Trophoblast cell (in vitro differentiated cells and primary cell): ENCODE data around the gene NFATC1.

Experiments used
- DNase-seq, 2 donors: peaks; one replicate each; pipeline ENCODE4 v3.0.0-alpha.2; 2016
- H2AFZ ChIP-seq: 2 replicates; pipeline ENCODE4 v1.6.1; 2013; ENCODE audit warnings: low read length, moderate library complexity, mild to moderate bottlenecking; ENCODE audit not compliant: insufficient read depth, poor library complexity
- H2AK5ac ChIP-seq: 2 replicates; pipeline ENCODE4 v1.6.1; 2013; ENCODE audit warnings: mild to moderate bottlenecking, low read length
- H2BK120ac ChIP-seq: 2 replicates; pipeline ENCODE4 v1.6.1; 2013; ENCODE audit warnings: low read length, mild to moderate bottlenecking, moderate library complexity; ENCODE audit not compliant: insufficient read depth, poor library complexity
- H2BK12ac ChIP-seq: 2 replicates; pipeline ENCODE4 v1.6.1; 2013; ENCODE audit warnings: mild to moderate bottlenecking, low read length, moderate library complexity
- H2BK5ac ChIP-seq: 2 replicates; pipeline ENCODE4 v1.6.1; 2013; ENCODE audit warnings: low read length, low read depth, moderate library complexity, mild to moderate bottlenecking; ENCODE audit not compliant: poor library complexity
- H3K14ac ChIP-seq: 2 replicates; pipeline ENCODE4 v1.6.1; 2013; ENCODE audit warnings: mild to moderate bottlenecking, low read length
- H3K18ac ChIP-seq: 2 replicates; pipeline ENCODE4 v1.6.1; 2013; ENCODE audit warnings: mild to moderate bottlenecking, low read length
- H3K23ac ChIP-seq: 2 replicates; pipeline ENCODE4 v1.6.1; 2013; ENCODE audit warnings: low read length
- H3K27ac ChIP-seq: 2 replicates; pipeline ENCODE4 v1.5.1; 2013; ENCODE audit warnings: low read depth, mild to moderate bottlenecking, inconsistent platforms, low read length, moderate library complexity
- H3K27me3 ChIP-seq: 2 replicates; pipeline ENCODE4 v1.6.1; 2013; ENCODE audit warnings: inconsistent platforms, mild to moderate bottlenecking, low read length, moderate library complexity; ENCODE audit not compliant: insufficient read depth
- H3K36me3 ChIP-seq, 2 experiments: 1 replicate in 1 of 2; 2 replicates in 1 of 2; pipeline ENCODE4 v1.6.1; 2013; ENCODE audit warnings: low read length in 2 of 2, mild to moderate bottlenecking in 2 of 2, moderate library complexity in 1 of 2; ENCODE audit not compliant: insufficient read depth in 2 of 2, control insufficient read depth in 1 of 2
- H3K4ac ChIP-seq: 2 replicates; pipeline ENCODE4 v1.6.1; 2013; ENCODE audit warnings: low read depth, mild to moderate bottlenecking, low read length, moderate library complexity
- H3K4me1 ChIP-seq, 2 experiments: 1 replicate in 1 of 2; 2 replicates in 1 of 2; pipeline ENCODE4 v1.6.1; 2013; ENCODE audit warnings: low read length in 2 of 2, mild to moderate bottlenecking in 2 of 2, moderate library complexity in 1 of 2; ENCODE audit not compliant: insufficient read depth in 2 of 2, control insufficient read depth in 1 of 2
- H3K4me2 ChIP-seq: 2 replicates; pipeline ENCODE4 v1.6.1; 2013; ENCODE audit warnings: inconsistent platforms, mild to moderate bottlenecking, low read length, moderate library complexity
- H3K4me3 ChIP-seq: 2 replicates; pipeline ENCODE4 v1.5.1; 2013; ENCODE audit warnings: mild to moderate bottlenecking, low read depth, low read length, inconsistent platforms
- H3K79me1 ChIP-seq: one replicate; pipeline ENCODE4 v1.6.1; 2013; ENCODE audit warnings: low read length
- H3K79me2 ChIP-seq: 2 replicates; pipeline ENCODE4 v1.6.1; 2013; ENCODE audit warnings: low read length, mild to moderate bottlenecking; ENCODE audit not compliant: control insufficient read depth, insufficient read depth, poor library complexity
- H3K9ac ChIP-seq: 2 replicates; pipeline ENCODE4 v1.6.1; 2013; ENCODE audit warnings: mild to moderate bottlenecking, low read length
- H3K9me3 ChIP-seq: 2 replicates; pipeline ENCODE4 v1.6.1; 2013; ENCODE audit warnings: low read depth, mild to moderate bottlenecking, control low read depth, inconsistent platforms, low read length; ENCODE audit not compliant: insufficient read depth
- H4K12ac ChIP-seq: 2 replicates; pipeline ENCODE4 v1.6.1; 2013; ENCODE audit warnings: low read depth, mild to moderate bottlenecking, low read length, moderate library complexity
- H4K8ac ChIP-seq: 2 replicates; pipeline ENCODE4 v1.6.1; 2013; ENCODE audit warnings: low read depth, mild to moderate bottlenecking, low read length, moderate library complexity
- H4K91ac ChIP-seq: one replicate; pipeline ENCODE4 v1.6.1; 2013; ENCODE audit warnings: low read depth, mild to moderate bottlenecking, low read length, moderate library complexity
- WGBS: extraction: QIAGEN DNeasy Blood & Tissue Kit; methylation state at CpG from one replicate; pipeline ENCODE4 v1.1.7; 2013; ENCODE audit warnings: missing lambda C conversion rate; ENCODE audit not compliant: insufficient read length, insufficient coverage; ENCODE audit errors: extremely low coverage; 5-methylcytosine and 5-hydroxymethylcytosine counted together

The NFATC1 gene

GRCh38 chr18:79400091-79400590 is 4.4 kb downstream of the NFATC1 start:
- peak overlapping the region; percentile 43 for H2AFZ ChIP-seq
- H2BK5ac ChIP-seq, result no peak overlapping the region
- no peaks in the 10 kb centered on the region for H3K36me3 ChIP-seq
- H3K79me1 ChIP-seq, result no peaks in the 10 kb centered on the region
- H3K9me3 ChIP-seq, result no peaks in the 10 kb centered on the region
- H3K14ac ChIP-seq, result peak overlapping the region; percentile 64
- peaks cover 1% of the 10 kb centered on the region for H3K79me2 ChIP-seq
- peaks cover 3 to 11% of the 10 kb centered on the region in 2 experiments for H3K4me1 ChIP-seq
- no peak overlapping the region for H4K12ac ChIP-seq
- H3K23ac ChIP-seq, result no peak overlapping the region
- no peak overlapping the region for H3K9ac ChIP-seq
- H3K4me3 ChIP-seq, result peak overlapping the region; percentile 69
- peak in 1 of 2 donors; percentile 55 for DNase-seq
- H3K27me3 ChIP-seq, result peaks cover 42% of the 10 kb centered on the region
- H2AK5ac ChIP-seq, result no peak overlapping the region
- peak overlapping the region; percentile 87 for H3K4me2 ChIP-seq
- no CpG with 5 or more reads among the region's 71 CpGs for WGBS
- H3K4ac ChIP-seq, result no peak overlapping the region
- no peak overlapping the region for H2BK12ac ChIP-seq
- no peak overlapping the region for H2BK120ac ChIP-seq
- H3K18ac ChIP-seq, result no peak overlapping the region
- peak overlapping the region; percentile 68 for H4K8ac ChIP-seq
- H4K91ac ChIP-seq, result peak overlapping the region; percentile 42
- no peak overlapping the region for H3K27ac ChIP-seq

DNA sequence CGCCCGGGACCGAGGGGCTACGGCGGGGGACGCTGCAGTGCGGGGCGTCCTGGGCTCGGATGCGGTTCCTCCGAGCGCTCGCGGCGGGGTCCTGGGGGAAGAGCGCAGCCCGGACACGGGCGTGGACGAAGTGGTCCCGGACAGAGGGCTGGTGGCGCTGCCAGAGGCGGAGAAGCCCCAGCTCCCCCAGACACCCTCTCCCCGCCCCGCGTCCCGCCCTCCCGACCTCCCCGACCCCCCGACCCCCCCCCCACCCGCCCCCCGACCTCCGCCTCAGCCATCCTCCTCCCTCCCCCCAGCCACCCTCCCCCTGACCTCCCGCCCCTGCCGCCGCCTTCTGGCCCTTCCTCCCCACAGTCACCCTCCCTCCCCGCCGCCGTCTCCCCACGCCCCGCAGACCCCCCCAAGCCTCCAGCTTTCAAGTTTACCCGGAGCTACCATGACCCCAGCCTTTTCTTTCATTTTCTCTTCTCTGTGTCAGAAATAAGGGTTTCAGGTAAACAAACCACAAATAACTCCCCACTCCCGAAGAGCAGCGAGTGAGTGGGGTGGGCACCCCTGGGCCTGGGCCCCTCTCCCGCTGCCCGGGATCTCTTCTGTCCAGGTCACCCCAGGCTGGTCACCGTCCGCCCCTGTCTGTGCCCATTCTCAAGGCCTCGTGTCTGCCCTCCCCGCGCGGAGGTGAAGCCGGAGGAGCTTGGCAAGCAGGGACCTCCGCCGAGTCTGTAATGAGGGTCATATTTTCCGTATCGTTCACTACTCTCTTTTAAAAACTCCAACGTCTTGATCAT is 5.1 kb downstream of the NFATC1 start:
- no peak overlapping the region for H4K12ac ChIP-seq
- H3K27me3 ChIP-seq, result peaks cover 39% of the 10 kb centered on the region
- no peak overlapping the region for H3K9ac ChIP-seq
- H3K18ac ChIP-seq, result no peak overlapping the region
- H2BK120ac ChIP-seq, result no peak overlapping the region
- H3K4me3 ChIP-seq, result peak overlapping the region; percentile 69
- peaks cover 1% of the 10 kb centered on the region for H3K79me2 ChIP-seq
- H3K4me1 ChIP-seq, result peaks cover 3 to 11% of the 10 kb centered on the region in 2 experiments
- peak overlapping the region; percentile 64 for H3K14ac ChIP-seq
- no peak for DNase-seq
- no peak overlapping the region for H2BK12ac ChIP-seq
- H3K36me3 ChIP-seq, result no peaks in the 10 kb centered on the region
- no peak overlapping the region for H3K4ac ChIP-seq
- H4K8ac ChIP-seq, result peak overlapping the region; percentile 68
- peak overlapping the region; percentile 87 for H3K4me2 ChIP-seq
- no peak overlapping the region for H3K23ac ChIP-seq
- H3K27ac ChIP-seq, result no peak overlapping the region
- H3K9me3 ChIP-seq, result no peaks in the 10 kb centered on the region
- WGBS, result no CpG with 5 or more reads among the region's 58 CpGs
- H3K79me1 ChIP-seq, result no peaks in the 10 kb centered on the region
- no peak overlapping the region for H2BK5ac ChIP-seq
- no peak overlapping the region for H4K91ac ChIP-seq
- peak overlapping the region; percentile 43 for H2AFZ ChIP-seq
- peak overlapping the region; percentile 63 for H2AK5ac ChIP-seq

DNA sequence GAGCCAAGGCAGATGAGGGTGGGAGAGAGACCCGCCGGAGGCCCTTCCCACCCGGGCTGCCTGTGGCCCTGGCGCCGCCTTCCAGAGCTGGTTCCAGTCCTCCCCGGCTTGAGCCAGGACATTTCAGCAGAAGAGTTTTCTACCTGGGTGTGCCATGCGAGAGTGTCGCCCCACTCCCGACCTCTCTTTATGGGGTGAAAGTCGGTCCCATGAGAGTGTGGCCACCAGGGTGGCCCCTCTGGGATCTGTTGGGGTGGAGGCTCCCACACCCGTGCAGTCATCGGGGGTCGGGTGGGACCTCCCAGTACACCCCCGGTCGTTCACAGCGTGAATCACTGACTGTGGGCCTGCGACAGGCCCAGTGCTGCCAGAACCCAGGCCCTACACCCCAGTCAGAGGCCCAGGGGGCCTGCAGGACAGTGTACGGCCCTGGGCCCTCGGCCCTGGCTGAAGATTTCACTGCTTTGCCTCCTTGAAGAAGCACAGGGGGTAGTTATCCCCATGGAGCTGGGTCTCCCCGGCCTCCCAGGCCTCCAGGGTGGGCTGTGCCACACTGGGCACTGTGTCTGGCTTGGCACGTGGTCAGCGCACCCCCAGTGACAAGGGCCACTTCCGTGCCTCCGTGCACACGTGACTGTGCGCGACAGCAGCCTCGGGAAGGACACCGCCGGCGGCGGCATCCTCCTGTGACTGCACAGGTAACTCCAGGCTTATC is 5.9 kb downstream of the NFATC1 start:
- H3K4me2 ChIP-seq, result no peak overlapping the region
- no peak overlapping the region for H3K23ac ChIP-seq
- peaks cover 31% of the 10 kb centered on the region for H3K27me3 ChIP-seq
- no peak overlapping the region for H4K91ac ChIP-seq
- WGBS, result no CpG with 5 or more reads among the region's 32 CpGs
- no peak overlapping the region for H3K18ac ChIP-seq
- no peak overlapping the region for H3K9ac ChIP-seq
- no peaks in the 10 kb centered on the region for H3K36me3 ChIP-seq
- no peak overlapping the region for H2BK12ac ChIP-seq
- H2BK120ac ChIP-seq, result no peak overlapping the region
- no peak overlapping the region for H3K27ac ChIP-seq
- no peak overlapping the region for H2AFZ ChIP-seq
- H2AK5ac ChIP-seq, result no peak overlapping the region
- peaks cover 3 to 11% of the 10 kb centered on the region in 2 experiments for H3K4me1 ChIP-seq
- H3K14ac ChIP-seq, result no peak overlapping the region
- no peak overlapping the region for H3K4ac ChIP-seq
- no peak overlapping the region for H4K12ac ChIP-seq
- H3K4me3 ChIP-seq, result peak overlapping the region; percentile 15
- H3K79me1 ChIP-seq, result no peaks in the 10 kb centered on the region
- no peaks in the 10 kb centered on the region for H3K9me3 ChIP-seq
- H4K8ac ChIP-seq, result no peak overlapping the region
- H3K79me2 ChIP-seq, result peaks cover 1% of the 10 kb centered on the region
- H2BK5ac ChIP-seq, result no peak overlapping the region
- no peak for DNase-seq

DNA sequence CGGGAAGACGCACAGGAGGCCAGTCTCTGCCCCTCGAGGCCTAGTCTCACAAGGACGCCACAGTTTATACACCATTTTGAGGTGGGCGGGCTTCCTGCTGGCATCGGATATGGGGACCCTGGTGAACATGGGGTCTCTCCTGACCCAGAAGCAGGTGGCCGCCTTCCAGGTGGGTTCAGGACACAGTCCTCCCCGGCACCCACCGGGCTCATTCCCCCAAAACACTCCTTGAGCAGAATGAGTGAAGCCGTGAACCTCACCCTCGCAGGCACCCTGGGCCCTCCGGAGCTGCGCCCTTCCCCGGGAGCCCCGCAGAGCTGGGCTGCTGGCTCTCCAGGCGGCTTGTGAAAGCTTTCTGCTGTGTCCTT is 6.5 kb downstream of the NFATC1 start:
- H3K14ac ChIP-seq, result no peak overlapping the region
- WGBS, result no CpG with 5 or more reads among the region's 16 CpGs

More for the DNA sequence above, 6.5 kb downstream of the NFATC1 start:
- H2AK5ac ChIP-seq, result no peak overlapping the region
- H4K91ac ChIP-seq, result no peak overlapping the region
- no peaks in the 10 kb centered on the region for H3K79me1 ChIP-seq
- H3K4me3 ChIP-seq, result no peak overlapping the region
- H3K4ac ChIP-seq, result no peak overlapping the region
- H4K8ac ChIP-seq, result no peak overlapping the region
- no peak overlapping the region for H2BK5ac ChIP-seq
- H2BK120ac ChIP-seq, result no peak overlapping the region
- H3K18ac ChIP-seq, result no peak overlapping the region
- peaks cover 3 to 11% of the 10 kb centered on the region in 2 experiments for H3K4me1 ChIP-seq
- no peak overlapping the region for H3K23ac ChIP-seq
- no peaks in the 10 kb centered on the region for H3K36me3 ChIP-seq
- no peak overlapping the region for H3K27ac ChIP-seq
- H3K79me2 ChIP-seq, result peaks cover 1% of the 10 kb centered on the region
- H2AFZ ChIP-seq, result no peak overlapping the region
- DNase-seq, result no peak
- no peaks in the 10 kb centered on the region for H3K9me3 ChIP-seq
- no peak overlapping the region for H3K9ac ChIP-seq
- H2BK12ac ChIP-seq, result no peak overlapping the region
- H4K12ac ChIP-seq, result no peak overlapping the region
- no peak overlapping the region for H3K4me2 ChIP-seq
- H3K27me3 ChIP-seq, result peaks cover 26% of the 10 kb centered on the region
